ENCODE measurements around the gene PLEKHA6.

GRCh38 chr1:204354579-204354978 is 5.2 kb downstream of the PLEKHA6 start:
- TF ChIP-seq CTCF (IDR thresholded peaks at IDR 0.05; ENCODE audit: poor library complexity, severe bottlenecking) (no peak), EP300 (conservative IDR thresholded peaks at IDR 0.05; ENCODE audit: poor library complexity, severe bottlenecking) (no peak), MXI1 (conservative IDR thresholded peaks at IDR 0.05; ENCODE audit: poor library complexity, severe bottlenecking) (no peak), POLR2AphosphoS5 (IDR thresholded peaks at IDR 0.05) (no peak), EZH2 (IDR thresholded peaks at IDR 0.05; ENCODE audit: borderline replicate concordance, insufficient read depth, low read length, poor library complexity, severe bottlenecking) (no peak)

All from neural cell (in vitro differentiated cells).